GM12873 (cell line): Measurements from ENCODE around the gene IL17REL.

Source experiments
- TF ChIP-seq, protein P1 (sequence below): IDR thresholded peaks from 2 replicates; pipeline ENCODE4 v1.5.1; 2012; ENCODE audit warnings: low read depth, mild to moderate bottlenecking, moderate library complexity, low read length, control low read depth; ENCODE audit not compliant: insufficient read depth; ENCODE audit errors: missing control alignments

Gene IL17REL

DNA sequence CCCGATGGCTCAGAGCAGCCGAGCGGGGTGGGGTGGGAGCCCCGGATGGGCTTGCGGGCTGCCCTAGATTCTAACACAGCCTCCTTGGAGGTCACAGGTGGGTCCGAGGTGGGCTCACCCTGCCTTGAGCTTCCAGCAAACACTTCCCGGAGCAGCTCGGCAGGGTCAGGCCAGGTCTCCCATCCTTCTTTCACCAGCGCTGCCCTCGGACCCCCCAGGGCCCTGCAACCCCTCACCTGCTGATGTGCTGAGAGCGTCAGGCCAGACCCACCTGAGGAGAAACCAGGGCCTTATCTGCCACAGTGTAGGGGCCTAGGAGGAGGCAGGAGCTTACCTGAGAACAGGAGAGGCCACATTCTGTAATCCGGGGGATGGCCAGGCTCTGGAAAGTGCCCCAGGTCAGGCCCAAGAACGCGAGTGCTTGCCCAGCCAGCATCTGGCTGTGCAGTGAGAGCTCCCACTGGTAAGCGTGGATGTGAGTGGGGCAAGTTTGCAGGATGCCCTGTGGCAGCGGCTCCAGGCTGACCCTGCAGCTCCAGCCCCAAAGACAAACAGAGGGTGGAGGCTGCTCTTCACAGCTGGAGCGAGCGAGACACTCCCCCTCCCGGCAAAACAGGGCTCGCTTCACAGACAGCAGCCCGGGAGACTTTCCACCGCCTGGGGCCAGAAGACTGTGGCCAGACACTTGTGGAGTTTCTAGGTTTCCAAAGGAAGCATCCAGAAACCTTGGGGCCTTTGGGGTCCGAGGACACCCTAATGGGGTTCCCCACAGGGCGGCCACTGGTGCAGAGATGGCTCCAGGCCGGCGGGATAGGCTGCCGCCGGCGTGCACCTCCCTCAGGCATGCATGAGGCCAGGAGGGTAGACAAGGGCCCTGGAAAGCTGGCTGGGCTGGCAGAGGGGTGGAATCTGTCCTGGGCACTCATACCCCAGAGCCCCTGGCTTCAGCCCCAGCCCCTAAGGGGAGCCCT, at the start of gene IL17REL:
Gene IL17REL, minus strand, starts transcription at position 555 of the 971 bp plus-strand sequence. Its CDS starts 119 bp downstream, at position 436.
- TF ChIP-seq, protein P1, sequence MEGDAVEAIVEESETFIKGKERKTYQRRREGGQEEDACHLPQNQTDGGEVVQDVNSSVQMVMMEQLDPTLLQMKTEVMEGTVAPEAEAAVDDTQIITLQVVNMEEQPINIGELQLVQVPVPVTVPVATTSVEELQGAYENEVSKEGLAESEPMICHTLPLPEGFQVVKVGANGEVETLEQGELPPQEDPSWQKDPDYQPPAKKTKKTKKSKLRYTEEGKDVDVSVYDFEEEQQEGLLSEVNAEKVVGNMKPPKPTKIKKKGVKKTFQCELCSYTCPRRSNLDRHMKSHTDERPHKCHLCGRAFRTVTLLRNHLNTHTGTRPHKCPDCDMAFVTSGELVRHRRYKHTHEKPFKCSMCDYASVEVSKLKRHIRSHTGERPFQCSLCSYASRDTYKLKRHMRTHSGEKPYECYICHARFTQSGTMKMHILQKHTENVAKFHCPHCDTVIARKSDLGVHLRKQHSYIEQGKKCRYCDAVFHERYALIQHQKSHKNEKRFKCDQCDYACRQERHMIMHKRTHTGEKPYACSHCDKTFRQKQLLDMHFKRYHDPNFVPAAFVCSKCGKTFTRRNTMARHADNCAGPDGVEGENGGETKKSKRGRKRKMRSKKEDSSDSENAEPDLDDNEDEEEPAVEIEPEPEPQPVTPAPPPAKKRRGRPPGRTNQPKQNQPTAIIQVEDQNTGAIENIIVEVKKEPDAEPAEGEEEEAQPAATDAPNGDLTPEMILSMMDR, result no peak

DNA sequence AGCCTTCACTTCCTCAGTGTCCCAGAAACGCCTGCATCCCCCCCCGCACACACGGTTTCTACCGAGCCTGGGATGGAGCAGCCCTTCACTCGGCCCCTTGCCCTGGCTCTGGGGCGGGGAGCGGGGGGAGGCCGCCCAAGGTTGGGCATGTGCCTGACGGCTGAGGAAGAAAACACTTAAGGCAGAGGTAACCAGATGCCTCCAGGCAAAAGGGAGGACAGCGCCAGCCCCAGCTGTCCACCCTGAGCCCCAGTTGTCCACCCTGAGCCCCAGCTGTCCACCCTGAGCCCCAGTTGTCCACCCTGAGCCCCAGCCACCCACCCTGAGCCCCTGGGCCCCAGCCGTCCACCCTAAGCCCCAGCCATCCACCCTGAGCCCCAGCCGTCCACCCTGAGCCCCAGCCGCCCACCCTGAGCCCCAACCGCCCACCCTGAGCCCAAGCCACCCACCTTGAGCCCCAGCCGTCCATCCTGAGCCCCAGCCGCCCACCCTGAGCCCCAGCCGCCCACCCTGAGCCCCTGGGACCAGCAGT, 49.3 kb upstream of the IL17REL start:
- TF ChIP-seq, protein P1, result no peak

DNA sequence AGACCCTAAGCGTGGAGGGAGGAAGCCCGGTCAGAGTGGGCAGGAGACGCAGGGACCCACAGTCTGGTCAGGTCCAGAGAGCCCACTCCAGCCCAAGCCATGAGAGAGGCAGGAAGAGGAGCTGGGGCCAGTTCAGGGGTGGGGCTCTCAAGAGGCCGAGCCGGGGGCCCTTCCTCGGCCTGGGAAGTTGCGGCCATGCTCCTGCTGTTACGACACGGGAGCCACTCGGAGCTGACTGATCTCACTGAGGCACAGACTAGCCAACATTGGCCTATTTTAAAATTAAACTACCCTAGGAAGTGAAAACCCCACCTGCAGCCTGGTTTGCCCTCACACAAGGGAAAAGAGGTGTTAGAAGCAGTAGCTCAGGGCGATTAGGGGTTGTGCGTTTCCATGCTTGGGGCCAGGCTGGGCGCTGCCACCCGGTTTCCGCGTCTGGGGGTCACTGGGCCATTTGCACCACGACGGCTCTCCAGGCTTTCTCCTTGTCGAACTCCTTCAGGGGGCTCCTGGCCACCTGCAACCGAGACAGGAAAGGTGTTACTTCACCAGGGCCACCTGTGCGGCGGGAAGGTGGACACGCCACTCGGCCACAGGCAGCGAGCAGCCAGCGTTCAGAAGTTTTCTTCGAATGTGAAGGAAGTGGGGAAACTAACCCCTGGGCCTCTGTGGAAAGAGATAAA, 48.7 kb upstream of the IL17REL start:
- TF ChIP-seq, protein P1, result no peak

DNA sequence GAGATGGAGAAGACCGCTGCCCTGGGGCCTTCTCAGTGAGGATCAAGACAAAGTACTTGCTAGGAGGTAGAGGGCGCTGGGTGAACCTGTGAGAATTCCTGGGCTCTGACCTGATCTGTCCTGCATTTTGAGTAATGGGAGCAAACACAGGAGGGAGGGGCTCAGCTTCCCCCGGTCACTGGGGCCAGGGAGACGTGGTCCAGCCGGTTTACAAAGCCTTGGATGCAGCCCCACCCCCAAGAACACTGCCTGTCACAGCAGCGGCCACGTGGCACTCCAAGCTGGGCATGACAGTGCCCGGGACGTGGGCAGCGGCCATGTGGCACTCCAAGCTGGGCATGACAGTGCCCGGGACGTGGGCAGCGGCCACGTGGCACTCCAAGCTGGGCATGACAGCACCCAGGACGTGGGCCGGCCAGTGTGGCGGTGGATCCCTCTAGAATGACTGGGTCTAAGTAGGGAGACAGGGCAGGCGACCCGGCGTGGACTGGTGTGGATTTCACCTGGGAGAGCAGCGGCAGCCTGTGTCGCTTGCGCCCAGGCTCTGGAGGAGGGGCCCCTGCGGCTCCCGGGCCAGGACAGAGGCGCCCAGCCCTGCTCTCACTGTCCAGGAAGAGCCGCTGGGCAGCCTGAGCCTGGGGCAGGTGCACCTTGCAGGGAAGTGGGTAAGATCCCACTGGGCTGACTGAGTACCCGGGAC, 48.0 kb upstream of the IL17REL start:
- TF ChIP-seq, protein P1, result no peak

DNA sequence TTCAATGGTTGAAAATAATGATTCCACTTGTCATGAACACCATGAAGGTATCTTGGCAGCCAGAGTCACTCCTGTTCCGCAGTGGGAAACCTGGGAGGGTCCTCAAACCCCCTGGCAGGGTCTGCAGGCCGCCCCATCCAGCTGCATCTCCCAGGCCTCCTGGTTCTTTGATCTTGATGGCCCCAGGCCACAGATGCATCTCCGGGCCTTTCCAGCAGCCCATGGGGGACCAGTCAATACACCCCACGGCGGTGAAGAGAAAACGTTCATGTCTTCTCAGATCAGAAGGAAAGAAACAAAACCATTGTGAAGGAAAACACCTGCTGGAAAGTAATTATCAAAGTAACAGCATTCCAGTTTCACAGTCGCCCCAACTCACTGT, 47.3 kb upstream of the IL17REL start:
- TF ChIP-seq, protein P1, result no peak

DNA sequence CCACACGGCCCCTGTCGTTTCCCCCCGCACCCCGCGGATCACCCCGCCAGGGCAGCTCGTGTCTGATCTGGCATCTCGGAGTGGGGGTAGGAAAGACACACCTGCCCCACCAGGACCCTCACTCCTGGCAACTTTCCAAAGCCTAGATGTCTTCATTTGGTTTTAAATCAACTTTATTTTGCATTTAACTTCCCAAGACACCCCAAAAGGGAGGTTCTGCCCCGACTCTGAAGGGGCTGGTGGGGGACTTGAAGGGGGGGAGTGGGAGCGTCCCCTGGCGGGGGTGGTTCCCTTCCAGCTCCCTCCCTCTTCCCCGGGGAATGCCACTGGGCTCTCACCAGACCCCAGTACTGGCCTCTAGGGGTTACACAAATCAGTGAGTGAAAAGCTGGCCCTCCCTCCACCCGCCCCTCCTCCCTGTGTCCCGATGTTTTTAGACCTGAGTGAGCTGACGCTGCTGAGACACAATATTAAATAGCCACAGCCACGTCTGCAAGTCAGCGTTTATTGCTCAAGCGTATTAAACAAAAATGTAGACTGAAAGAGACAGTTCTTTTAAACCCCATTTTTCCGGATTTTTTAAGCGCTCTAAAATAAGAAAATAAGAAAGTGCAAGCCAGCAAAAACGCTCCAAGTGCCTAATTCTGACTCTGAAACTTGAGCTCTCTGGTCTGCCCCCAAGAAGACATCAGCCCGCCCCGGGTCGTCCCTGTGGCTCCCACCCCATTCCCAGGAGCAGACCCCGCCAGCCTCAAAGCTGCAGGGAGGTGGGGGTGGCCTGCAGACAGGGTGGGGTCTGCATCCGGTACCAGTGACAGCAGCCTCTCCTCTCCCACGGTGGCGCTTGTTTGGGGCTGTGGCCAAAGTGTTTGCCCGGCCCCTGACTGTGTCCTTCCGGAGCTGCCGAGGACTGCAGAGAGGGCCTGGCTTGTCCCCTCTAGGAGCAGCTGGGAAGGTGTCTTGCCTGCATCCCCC, 46.6 kb upstream of the IL17REL start:
- TF ChIP-seq, protein P1, result no peak
